Ovary (tissue), 9 donors: Measurements from ENCODE around the gene MED27. TPM values are rescaled to one million over a fixed set of nuclear protein-coding genes. Genes with fewer than 3 reads are reported as not detected.

Source experiments
- DNase-seq, 5 donors: peaks; one replicate each; pipeline ENCODE4 v3.0.0-alpha.2; 2019 to 2020
- H3K27ac ChIP-seq, 2 donors: fragments of 200-600 bp; one replicate each; pipeline versions ENCODE4 v1.5.1 to v1.8.0; 2019 to 2022
- H3K27me3 ChIP-seq: fragments of 200-600 bp; one replicate; pipeline ENCODE4 v1.8.0; 2022
- H3K36me3 ChIP-seq: fragments of 200-600 bp; sonication (generic); one replicate; pipeline ENCODE4 v1.5.1; 2019
- H3K4me1 ChIP-seq: one replicate; pipeline ENCODE4 v1.8.1; 2013; ENCODE audit warnings: mild to moderate bottlenecking, moderate library complexity; ENCODE audit not compliant: insufficient read depth
- H3K4me3 ChIP-seq: fragments of 200-600 bp; sonication (generic); one replicate; pipeline ENCODE4 v1.5.1; 2017
- H3K9me3 ChIP-seq, 2 donors: fragments of 200-600 bp in 1 of 2; sonication (generic) in 1 of 2; one replicate each; pipeline versions ENCODE4 v1.5.1 to v1.8.1; 2013 to 2019; ENCODE audit warnings: mild to moderate bottlenecking in 1 of 2, moderate library complexity in 1 of 2
- EP300 ChIP-seq: sonication (generic); formaldehyde crosslinking; IDR thresholded peaks from one replicate; pipeline ENCODE4 v1.6.1; 2017; ENCODE audit warnings: antibody characterized with exemption
- POLR2A ChIP-seq: fragments of 450-650 bp; IDR thresholded peaks from one replicate; pipeline ENCODE4 v1.6.1; 2017; ENCODE audit warnings: antibody characterized with exemption, mild to moderate bottlenecking, moderate library complexity
- whole genome bisulfite sequencing, 3 donors: extraction: QIAGEN DNeasy Blood & Tissue Kit in 1 of 3; methylation state at CpG; one replicate each; pipeline versions ENCODE4 v1.1.5 to v1.1.7; 2013 to 2017; 5-methylcytosine and 5-hydroxymethylcytosine counted together
- intact Hi-C, 4 donors: fragments of 100-400 bp; cut with DNase I; formaldehyde crosslinking; loops; one replicate each; pipeline versions ENCODE4 v1.11.0 to v1.15.1; 2022 to 2023
- polyA plus RNA-seq, 2 donors: library from polyadenylated mRNA; stranded (reverse); fragments of 200-250 nt in 1 of 2; fragments of 350-450 nt in 1 of 2; fragmentation: Illumina TruSeq in 1 of 2; extraction: RNeasy Lipid Tissue Mini Kit (QIAGEN cat#74804) in 1 of 2; gene quantifications; one replicate each; pipeline ENCODE4 v1.2.3, GENCODE V29; 2013 to 2014
- total RNA-seq, 7 donors: library from RNA; depleted of rRNA in 2 of 7; stranded (reverse); fragments of >200 nt in 2 of 7; fragmentation: NEBNext Ultra II Directional in 3 of 7; extraction: Animal tissue kit (Norgen Biotek cat#: 25700) in 3 of 7; gene quantifications; one replicate each; pipeline versions ENCODE4 v1.1.0 to v1.2.4, GENCODE V29; 2016 to 2023
- TF ChIP-seq, protein P1 (sequence below), 3 donors: fragments of 450-650 bp in 2 of 3; fragments of 200-600 bp in 1 of 3; IDR thresholded peaks; one replicate each; pipeline versions ENCODE4 v1.5.1 to v1.8.0; 2016 to 2022; ENCODE audit warnings: antibody characterized with exemption in 3 of 3, mild to moderate bottlenecking in 1 of 3
- donor health status: DM: no; HTN: no; CAD: no; lungs with moderate emphysema.
- donor health status: DM: no; HTN: no; CAD: no.
- donor health status: Bipolar disorder and iron deficiency.
- donor health status: DM: yes; HTN: yes; CAD: no.
- donor health status: DM: no; HTN: no; CAD: no.
- donor health status: DM: yes; HTN: yes; CAD: no.

The MED27 gene
- total and polyA plus RNA-seq, 9 donors, result 7.6 to 24.9 (median 17.4) TPM

DNA sequence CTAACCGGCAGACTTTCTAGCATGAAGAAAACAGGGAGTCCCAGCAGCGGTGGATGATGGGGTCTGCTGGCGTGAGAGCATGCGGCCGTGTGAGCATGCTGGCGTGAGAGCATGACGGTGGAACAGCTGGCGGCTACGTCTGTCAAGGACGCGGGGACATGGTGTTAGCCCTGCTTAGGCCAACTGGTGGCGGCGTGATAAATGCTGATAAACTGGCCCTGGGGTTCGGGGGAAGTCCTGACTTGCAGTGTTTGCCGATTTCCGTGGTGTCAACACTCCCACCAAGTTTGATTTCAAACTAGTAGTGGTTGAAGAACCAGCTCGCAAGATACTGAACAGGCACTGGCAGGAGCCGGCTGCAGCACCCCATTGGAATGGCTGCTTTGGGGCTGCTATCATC lies 217.4 kb downstream of the MED27 start:
- Histone ChIP-seq H3K4me3 (no peak overlapping the region), H3K27me3 (no peaks in the 10 kb centered on the region), H3K4me1 (no peaks in the 10 kb centered on the region), H3K9me3 (no peaks in the 10 kb centered on the region), H3K36me3 (no peaks in the 10 kb centered on the region), H3K27ac (no peak overlapping the region)
- 82 to 86% (median 83%) methylated on average over 18 of the region's 18 CpGs for WGBS, 3 donors
- TF ChIP-seq, protein P1, sequence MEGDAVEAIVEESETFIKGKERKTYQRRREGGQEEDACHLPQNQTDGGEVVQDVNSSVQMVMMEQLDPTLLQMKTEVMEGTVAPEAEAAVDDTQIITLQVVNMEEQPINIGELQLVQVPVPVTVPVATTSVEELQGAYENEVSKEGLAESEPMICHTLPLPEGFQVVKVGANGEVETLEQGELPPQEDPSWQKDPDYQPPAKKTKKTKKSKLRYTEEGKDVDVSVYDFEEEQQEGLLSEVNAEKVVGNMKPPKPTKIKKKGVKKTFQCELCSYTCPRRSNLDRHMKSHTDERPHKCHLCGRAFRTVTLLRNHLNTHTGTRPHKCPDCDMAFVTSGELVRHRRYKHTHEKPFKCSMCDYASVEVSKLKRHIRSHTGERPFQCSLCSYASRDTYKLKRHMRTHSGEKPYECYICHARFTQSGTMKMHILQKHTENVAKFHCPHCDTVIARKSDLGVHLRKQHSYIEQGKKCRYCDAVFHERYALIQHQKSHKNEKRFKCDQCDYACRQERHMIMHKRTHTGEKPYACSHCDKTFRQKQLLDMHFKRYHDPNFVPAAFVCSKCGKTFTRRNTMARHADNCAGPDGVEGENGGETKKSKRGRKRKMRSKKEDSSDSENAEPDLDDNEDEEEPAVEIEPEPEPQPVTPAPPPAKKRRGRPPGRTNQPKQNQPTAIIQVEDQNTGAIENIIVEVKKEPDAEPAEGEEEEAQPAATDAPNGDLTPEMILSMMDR (IDR thresholded peaks at IDR 0.05), result no peak
- no peak for TF ChIP-seq EP300
- TF ChIP-seq POLR2A, result no peak
- intact Hi-C loops, result no loop called here
- no peak for DNase-seq

DNA sequence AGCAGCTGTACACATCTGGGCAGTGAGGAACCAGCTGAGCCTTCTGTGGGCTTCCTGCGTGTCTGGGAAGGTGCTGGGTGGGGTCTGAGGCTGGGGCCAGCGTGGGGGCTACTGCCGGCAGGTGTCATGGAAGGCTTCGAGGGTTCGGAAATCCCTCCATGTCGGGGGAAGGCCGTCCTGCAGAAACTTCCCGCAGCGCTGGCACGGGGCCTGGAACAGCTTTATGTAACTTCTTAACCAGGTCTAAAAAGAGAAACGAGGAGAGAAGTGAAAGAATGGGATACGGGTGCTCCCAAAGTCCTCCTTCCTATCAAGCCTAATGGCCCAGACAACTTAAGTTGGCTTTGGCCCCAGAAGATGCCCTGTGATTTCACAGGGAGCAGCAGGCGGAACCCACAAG lies 219.2 kb downstream of the MED27 start:
- H3K9me3 ChIP-seq, result no peaks in the 10 kb centered on the region
- H3K36me3 ChIP-seq, result no peaks in the 10 kb centered on the region
- H3K4me3 ChIP-seq, result no peak overlapping the region
- TF ChIP-seq EP300, result no peak
- no peak for TF ChIP-seq POLR2A
- TF ChIP-seq, protein P1 (IDR thresholded peaks at IDR 0.05), result no peak
- H3K4me1 ChIP-seq, result no peaks in the 10 kb centered on the region
- no peaks in the 10 kb centered on the region for H3K27me3 ChIP-seq
- DNase-seq, result no peak
- H3K27ac ChIP-seq, result no peak overlapping the region
- intact Hi-C loops, result no loop called here
- 82 to 88% (median 88%) methylated on average over 13 of the region's 13 CpGs for WGBS, 3 donors

DNA sequence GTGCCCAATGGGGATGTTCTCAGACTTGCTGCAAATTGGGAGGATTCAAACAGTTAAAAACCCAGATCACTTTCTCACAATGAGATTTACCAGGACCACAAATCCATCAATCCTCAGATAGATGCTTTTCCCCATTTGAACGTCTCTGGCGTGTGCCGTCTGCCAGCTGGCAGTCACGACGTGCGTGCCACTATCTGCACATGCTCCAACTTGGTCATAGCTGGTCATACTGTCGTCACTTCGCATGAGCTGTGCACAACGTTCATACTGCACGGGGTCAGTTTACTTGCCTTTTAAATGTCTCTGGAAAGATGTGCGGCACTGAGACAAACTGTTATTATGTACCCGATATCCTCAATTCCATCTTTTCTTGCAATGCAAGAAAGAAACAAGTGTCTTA lies 221.5 kb downstream of the MED27 start:
- intact Hi-C loops, result no loop called here

DNA sequence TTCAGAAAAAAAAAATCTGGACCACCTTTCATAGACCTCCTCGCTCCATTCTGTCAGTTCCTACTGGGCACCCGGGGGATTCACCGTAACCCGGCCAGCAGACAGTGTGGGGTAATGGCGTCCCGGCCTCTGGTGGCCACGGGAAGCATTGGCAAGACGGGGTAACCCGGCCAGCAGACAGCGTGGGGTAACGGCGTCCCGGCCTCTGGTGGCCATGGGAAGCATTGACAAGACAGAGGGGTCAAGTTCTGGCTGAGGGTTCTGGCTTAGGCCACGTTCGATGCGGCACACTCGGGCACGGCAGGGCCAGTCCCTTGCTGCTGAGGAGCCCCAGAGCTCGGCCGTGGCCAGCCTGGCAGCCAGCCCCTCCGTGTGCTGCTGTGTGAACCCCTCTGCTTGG lies 223.6 kb downstream of the MED27 start:
- intact Hi-C loops, result no loop called here
- no peaks in the 10 kb centered on the region for H3K4me1 ChIP-seq
- WGBS, 3 donors, result 84 to 89% (median 87%) methylated on average over 21 of the region's 21 CpGs
- H3K36me3 ChIP-seq, result no peaks in the 10 kb centered on the region
- H3K27me3 ChIP-seq, result no peaks in the 10 kb centered on the region
- no peak overlapping the region for H3K4me3 ChIP-seq
- H3K27ac ChIP-seq, result no peak overlapping the region
- H3K9me3 ChIP-seq, result no peaks in the 10 kb centered on the region
- no peak for DNase-seq
- TF ChIP-seq POLR2A (no peak), EP300 (no peak)
- TF ChIP-seq, protein P1 (IDR thresholded peaks at IDR 0.05), result no peak

More for the DNA sequence above, 221.5 kb downstream of the MED27 start:
- Histone ChIP-seq H3K4me3 (no peak overlapping the region), H3K4me1 (no peaks in the 10 kb centered on the region), H3K27me3 (no peaks in the 10 kb centered on the region), H3K27ac (no peak overlapping the region), H3K36me3 (no peaks in the 10 kb centered on the region), H3K9me3 (no peaks in the 10 kb centered on the region)
- DNase-seq, result no peak
- TF ChIP-seq POLR2A (no peak), EP300 (no peak)
- TF ChIP-seq, protein P1 (IDR thresholded peaks at IDR 0.05), result no peak
- WGBS, 3 donors, result 78 to 84% (median 79%) methylated on average over 12 of the region's 12 CpGs
